ENCODE data around the gene FBN1. TPM values are rescaled to one million over a fixed set of nuclear protein-coding genes. Genes with fewer than 3 reads are reported as not detected.

The FBN1 gene
- polyA plus RNA-seq, 3 donors = 11.6 to 85.4 (median 55.2) TPM

GRCh38 chr15:48408327-48408726 is 237.2 kb downstream of the FBN1 start:
- H3K27ac ChIP-seq (ENCODE audit: low read depth, low read length) = no peak overlapping the region

GRCh38 chr15:48407646-48408045 is 237.9 kb downstream of the FBN1 start:
- no peak overlapping the region for H3K27ac ChIP-seq (ENCODE audit: low read depth, low read length)
- WGBS, 3 donors = 72 to 88% (median 80%) methylated on average over 1 of the region's 1 CpG

GRCh38 chr15:48406911-48407310 is 238.6 kb downstream of the FBN1 start:
- no peak overlapping the region for H3K27ac ChIP-seq (ENCODE audit: low read depth, low read length)
- 92 to 100% (median 98%) methylated on average over 1 of the region's 1 CpG for WGBS, 3 donors

GRCh38 chr15:48406266-48406891 is 239.1 kb downstream of the FBN1 start:
- WGBS, 3 donors = 69 to 73% (median 69%) methylated on average over 8 of the region's 8 CpGs
- H3K27ac ChIP-seq (ENCODE audit: low read depth, low read length) = no peak overlapping the region

- 78 to 86% (median 80%) methylated on average over 6 of the region's 6 CpGs for WGBS, 3 donors
- H3K27ac ChIP-seq (ENCODE audit: low read depth, low read length) = no peak overlapping the region
Observed at GRCh38 chr15:48402427-48403177, 242.9 kb downstream of the FBN1 start.

- no peak overlapping the region for H3K27ac ChIP-seq (ENCODE audit: low read depth, low read length)
- WGBS, 3 donors = 47 to 68% (median 60%) methylated on average over 2 of the region's 2 CpGs
Observed at GRCh38 chr15:48400086-48400485, 245.4 kb downstream of the FBN1 start.

GRCh38 chr15:48397841-48398240 is 247.7 kb downstream of the FBN1 start:
- 27 to 47% (median 36%) methylated on average over 5 of the region's 5 CpGs for WGBS, 3 donors
- no peak overlapping the region for H3K27ac ChIP-seq (ENCODE audit: low read depth, low read length)

- peak overlapping the region; percentile 11 for H3K27ac ChIP-seq (ENCODE audit: low read depth, low read length)
Observed at GRCh38 chr15:48396020-48396419, 249.5 kb downstream of the FBN1 start.

GRCh38 chr15:48395521-48396011 is 249.9 kb downstream of the FBN1 start:
- H3K27ac ChIP-seq (ENCODE audit: low read depth, low read length) = peak overlapping the region; percentile 11
- WGBS, 3 donors = 65 to 84% (median 73%) methylated on average over 5 of the region's 5 CpGs

More at GRCh38 chr15:48396020-48396419, 249.5 kb downstream of the FBN1 start:
- WGBS, 3 donors = 66 to 74% (median 69%) methylated on average over 5 of the region's 5 CpGs

GRCh38 chr15:48394970-48395369 is 250.5 kb downstream of the FBN1 start:
- WGBS, 3 donors = 79 to 86% (median 82%) methylated on average over 4 of the region's 4 CpGs
- no peak overlapping the region for H3K27ac ChIP-seq (ENCODE audit: low read depth, low read length)

GRCh38 chr15:48393645-48394506 is 251.6 kb downstream of the FBN1 start:
- 67 to 76% (median 69%) methylated on average over 15 of the region's 15 CpGs for WGBS, 3 donors
- H3K27ac ChIP-seq (ENCODE audit: low read depth, low read length) = peak overlapping the region; percentile 40

- 47 to 50% (median 47%) methylated on average over 4 of the region's 4 CpGs for WGBS, 3 donors
- no peak overlapping the region for H3K27ac ChIP-seq (ENCODE audit: low read depth, low read length)
Observed at GRCh38 chr15:48392356-48392755, 253.2 kb downstream of the FBN1 start.

- no peak overlapping the region for H3K27ac ChIP-seq (ENCODE audit: low read depth, low read length)
- WGBS, 3 donors = 84 to 93% (median 92%) methylated on average over 2 of the region's 2 CpGs
Observed at GRCh38 chr15:48391950-48392349, 253.6 kb downstream of the FBN1 start.

- 55 to 69% (median 63%) methylated on average over 3 of the region's 3 CpGs for WGBS, 3 donors
- H3K27ac ChIP-seq (ENCODE audit: low read depth, low read length) = no peak overlapping the region
Observed at GRCh38 chr15:48389691-48390143, 255.8 kb downstream of the FBN1 start.

- 54 to 82% (median 68%) methylated on average over 1 of the region's 1 CpG for WGBS, 3 donors
- H3K27ac ChIP-seq (ENCODE audit: low read depth, low read length) = no peak overlapping the region
Observed at GRCh38 chr15:48388910-48389309, 256.6 kb downstream of the FBN1 start.

- WGBS, 3 donors = 56 to 69% (median 63%) methylated on average over 4 of the region's 4 CpGs
- H3K27ac ChIP-seq (ENCODE audit: low read depth, low read length) = no peak overlapping the region
Observed at GRCh38 chr15:48388016-48388851, 257.3 kb downstream of the FBN1 start.

GRCh38 chr15:48385031-48385830 is 260.3 kb downstream of the FBN1 start:
- 69 to 73% (median 70%) methylated on average over 4 of the region's 4 CpGs for WGBS, 3 donors

More at GRCh38 chr15:48385031-48385830, 260.3 kb downstream of the FBN1 start:
- no peak overlapping the region for H3K27ac ChIP-seq (ENCODE audit: low read depth, low read length)

Measured in adipose tissue (tissue), 3 donors.